Esophagus muscularis mucosa (tissue), 4 donors: Measurements from ENCODE around the gene DES.

Experiments used
- CTCF ChIP-seq, 3 experiments: fragments of 200-600 bp in 2 of 3; fragments of 450-650 bp in 1 of 3; sonication (generic) in 2 of 3; IDR thresholded peaks; one replicate each; pipeline ENCODE4 v1.5.1; 2017 to 2019; ENCODE audit warnings: antibody characterized with exemption in 3 of 3, mild to moderate bottlenecking in 2 of 3, moderate library complexity in 1 of 3
- EP300 ChIP-seq: sonication (generic); formaldehyde crosslinking; IDR thresholded peaks from one replicate; pipeline ENCODE4 v1.6.1; 2017; ENCODE audit warnings: antibody characterized with exemption
- POLR2A ChIP-seq: fragments of 450-650 bp; IDR thresholded peaks from one replicate; pipeline ENCODE4 v1.6.1; 2017; ENCODE audit warnings: antibody characterized with exemption, moderate library complexity, mild to moderate bottlenecking, low read depth
- POLR2AphosphoS5 ChIP-seq, 2 donors: sonication (generic); formaldehyde crosslinking; IDR thresholded peaks; one replicate each; pipeline ENCODE4 v1.6.1; 2017; ENCODE audit warnings: antibody characterized with exemption in 2 of 2

DNA sequence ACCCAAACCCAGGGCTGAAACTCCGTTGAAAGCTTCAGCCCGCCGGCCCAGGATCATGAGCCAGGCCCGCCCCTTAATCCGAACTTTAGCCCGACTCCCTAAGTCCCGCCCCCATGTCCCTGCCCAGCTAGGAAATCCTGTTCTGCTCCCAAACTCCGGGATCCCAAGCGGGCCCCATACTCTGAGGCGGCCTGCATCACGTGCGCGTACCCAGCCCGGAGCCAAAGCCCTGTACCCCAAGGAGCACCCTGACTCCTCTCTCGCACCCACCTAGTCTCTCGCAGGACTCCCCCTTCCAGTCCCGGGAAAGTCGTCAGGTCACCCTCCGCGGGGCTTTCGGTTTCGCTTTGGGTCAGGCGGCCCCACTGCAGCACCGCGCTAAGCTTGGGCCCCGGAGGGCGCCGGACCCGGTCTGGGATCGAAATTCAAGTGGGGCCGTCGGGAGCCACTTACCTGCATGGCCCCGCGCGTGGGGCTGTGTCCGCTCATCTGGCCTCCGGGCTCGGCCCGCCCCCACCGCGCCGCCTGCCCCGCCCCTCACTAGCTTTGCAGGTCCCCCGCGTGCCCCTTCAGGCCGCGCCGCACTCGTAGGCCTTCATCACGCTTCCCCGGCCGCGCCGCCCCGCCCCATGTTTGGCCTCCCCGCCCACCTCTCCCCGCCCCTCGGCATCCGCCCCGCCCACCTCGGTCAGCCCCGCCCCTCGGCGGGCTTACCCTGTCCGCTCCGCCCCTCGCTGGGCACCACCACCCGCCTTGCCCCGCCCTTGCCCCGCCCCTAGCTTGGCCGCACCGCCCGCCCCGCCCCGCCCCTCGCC is 30.7 kb upstream of the DES start, which contains the start of gene DNPEP:
- TF ChIP-seq POLR2A (peak; percentile 28), CTCF (IDR thresholded peaks at IDR 0.05) (peak in 1 of 3 experiments; percentile 1), POLR2AphosphoS5 (IDR thresholded peaks at IDR 0.05) (peak; percentile 24 to 71), EP300 (no peak)
